Measurements from ENCODE around the gene FAN1. TPM values are rescaled to one million over a fixed set of nuclear protein-coding genes. Genes with fewer than 3 reads are reported as not detected.

The FAN1 gene
- total and polyA plus RNA-seq, 4 donors, result 7.3 to 23.0 (median 11.3) TPM

DNA sequence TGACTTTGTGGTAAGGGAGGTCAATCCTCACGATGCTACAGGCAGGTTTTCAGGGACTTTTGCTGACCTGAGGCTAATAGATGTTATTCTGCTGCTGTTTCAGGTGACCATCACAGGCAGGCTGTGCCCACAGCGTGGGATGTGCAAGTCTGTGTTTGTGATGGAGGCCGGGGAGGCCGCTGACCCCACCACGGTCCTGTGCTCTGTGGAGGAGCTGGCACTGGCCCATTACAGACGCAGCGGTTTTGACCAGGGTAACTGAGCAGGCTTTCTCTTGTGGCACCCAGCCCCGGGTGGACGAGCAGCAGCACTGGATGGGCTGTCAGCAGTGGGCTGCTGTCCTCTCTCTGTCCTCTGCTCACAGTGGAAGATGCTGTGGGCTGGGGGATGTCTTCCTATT lies 22.0 kb downstream of the FAN1 start:
- H3K4me1 ChIP-seq (ENCODE audit: control insufficient read depth in 5 of 5, insufficient read depth in 5 of 5, low read length in 5 of 5), result peaks cover 0 to 3% (median 0%) of the 10 kb centered on the region in 5 donors
- H3K4me3 ChIP-seq, result no peak overlapping the region
- H3K27me3 ChIP-seq (ENCODE audit: control insufficient read depth in 3 of 3, insufficient read depth in 3 of 3, low read length in 2 of 3), result no peaks in the 10 kb centered on the region
- DNase-seq, result no peak
- no peak overlapping the region for H3K27ac ChIP-seq (ENCODE audit: low read depth in 1 of 2, low read length in 1 of 2)
- no peak for TF ChIP-seq CTCF (IDR thresholded peaks at IDR 0.05; ENCODE audit: control extremely low read depth, extremely low read depth)
- no peaks in the 10 kb centered on the region for H3K9me3 ChIP-seq (ENCODE audit: control insufficient read depth in 4 of 4, insufficient read depth in 3 of 4, low read length in 3 of 4)
- ATAC-seq (ENCODE audit: insufficient read depth, low FRiP score), result no peak
- no peak overlapping the region for H3K9ac ChIP-seq (ENCODE audit: insufficient read depth in 1 of 2, low read length in 2 of 2)
- WGBS, 2 donors, result 95 to 97% methylated on average over 9 of the region's 9 CpGs
- peaks cover 15 to 63% (median 45%) of the 10 kb centered on the region in 4 donors for H3K36me3 ChIP-seq (ENCODE audit: control insufficient read depth in 4 of 4, insufficient read depth in 4 of 4, low read length in 4 of 4)

- Histone ChIP-seq H3K4me3 (no peak overlapping the region), H3K4me1 (ENCODE audit: control insufficient read depth in 5 of 5, insufficient read depth in 5 of 5, low read length in 5 of 5) (peaks cover 0 to 3% (median 0%) of the 10 kb centered on the region in 5 donors), H3K9ac (ENCODE audit: insufficient read depth in 1 of 2, low read length in 2 of 2) (no peak overlapping the region), H3K9me3 (ENCODE audit: control insufficient read depth in 4 of 4, insufficient read depth in 3 of 4, low read length in 3 of 4) (no peaks in the 10 kb centered on the region), H3K36me3 (ENCODE audit: control insufficient read depth in 4 of 4, insufficient read depth in 4 of 4, low read length in 4 of 4) (peaks cover 19 to 60% (median 45%) of the 10 kb centered on the region in 4 donors), H3K27me3 (ENCODE audit: control insufficient read depth in 3 of 3, insufficient read depth in 3 of 3, low read length in 2 of 3) (no peaks in the 10 kb centered on the region), H3K27ac (ENCODE audit: low read depth in 1 of 2, low read length in 1 of 2) (no peak overlapping the region)
- 97 to 98% methylated on average over 8 of the region's 8 CpGs for WGBS, 2 donors
- DNase-seq (no peak), ATAC-seq (ENCODE audit: insufficient read depth, low FRiP score) (no peak)
- TF ChIP-seq CTCF (IDR thresholded peaks at IDR 0.05; ENCODE audit: control extremely low read depth, extremely low read depth), result no peak
These were observed 22.4 kb downstream of the FAN1 start for GRCh38 chr15:30926161-30926560.

- ATAC-seq (ENCODE audit: insufficient read depth, low FRiP score), result no peak
- peaks cover 19 to 55% (median 44%) of the 10 kb centered on the region in 4 donors for H3K36me3 ChIP-seq (ENCODE audit: control insufficient read depth in 4 of 4, insufficient read depth in 4 of 4, low read length in 4 of 4)
- no peak for DNase-seq
- no peak for TF ChIP-seq CTCF (IDR thresholded peaks at IDR 0.05; ENCODE audit: control extremely low read depth, extremely low read depth)
- H3K4me3 ChIP-seq, result no peak overlapping the region
- no peak overlapping the region for H3K27ac ChIP-seq (ENCODE audit: low read depth in 1 of 2, low read length in 1 of 2)
- no peaks in the 10 kb centered on the region for H3K9me3 ChIP-seq (ENCODE audit: control insufficient read depth in 4 of 4, insufficient read depth in 3 of 4, low read length in 3 of 4)
- 89 to 95% methylated on average over 7 of the region's 7 CpGs for WGBS, 2 donors
- no peak overlapping the region for H3K9ac ChIP-seq (ENCODE audit: insufficient read depth in 1 of 2, low read length in 2 of 2)
- peaks cover 0 to 3% (median 0%) of the 10 kb centered on the region in 5 donors for H3K4me1 ChIP-seq (ENCODE audit: control insufficient read depth in 5 of 5, insufficient read depth in 5 of 5, low read length in 5 of 5)
- no peaks in the 10 kb centered on the region for H3K27me3 ChIP-seq (ENCODE audit: control insufficient read depth in 3 of 3, insufficient read depth in 3 of 3, low read length in 2 of 3)
These were observed 23.5 kb downstream of the FAN1 start for GRCh38 chr15:30927148-30927761.

GRCh38 chr15:30928076-30928475 lies 24.4 kb downstream of the FAN1 start:
- WGBS, 2 donors, result 91 to 97% methylated on average over 5 of the region's 5 CpGs
- H3K27me3 ChIP-seq (ENCODE audit: control insufficient read depth in 3 of 3, insufficient read depth in 3 of 3, low read length in 2 of 3), result no peaks in the 10 kb centered on the region
- ATAC-seq (ENCODE audit: insufficient read depth, low FRiP score) (no peak), DNase-seq (no peak)
- H3K36me3 ChIP-seq (ENCODE audit: control insufficient read depth in 4 of 4, insufficient read depth in 4 of 4, low read length in 4 of 4), result peaks cover 19 to 49% (median 38%) of the 10 kb centered on the region in 4 donors
- no peak overlapping the region for H3K4me3 ChIP-seq
- no peak overlapping the region for H3K27ac ChIP-seq (ENCODE audit: low read depth in 1 of 2, low read length in 1 of 2)
- no peak for TF ChIP-seq CTCF (IDR thresholded peaks at IDR 0.05; ENCODE audit: control extremely low read depth, extremely low read depth)
- H3K4me1 ChIP-seq (ENCODE audit: control insufficient read depth in 5 of 5, insufficient read depth in 5 of 5, low read length in 5 of 5), result peaks cover 0 to 3% (median 0%) of the 10 kb centered on the region in 5 donors
- H3K9ac ChIP-seq (ENCODE audit: insufficient read depth in 1 of 2, low read length in 2 of 2), result no peak overlapping the region
- no peaks in the 10 kb centered on the region for H3K9me3 ChIP-seq (ENCODE audit: control insufficient read depth in 4 of 4, insufficient read depth in 3 of 4, low read length in 3 of 4)
